GM23338 (cell line): ENCODE measurements around the gene SYNGR3. TPM values are rescaled to one million over a fixed set of nuclear protein-coding genes. Genes with fewer than 3 reads are reported as not detected.
A peak's percentile ranks its signal among the peaks of the same experiment; 100 is the strongest.

Source experiments
- ATAC-seq: fragments of 200-7000 bp; cut with Tn5 transposase; 3 replicates; pipeline ENCODE4 v1.9.1; 2020
- DNase-seq: peaks from one replicate; pipeline ENCODE4 v3.0.0-alpha.2; 2015; ENCODE audit warnings: low spot score
- H2AFZ ChIP-seq: fragments of 200-600 bp; sonication (generic); 2 replicates; pipeline ENCODE4 v1.8.0; 2016; ENCODE audit warnings: antibody characterized with exemption, mild to moderate bottlenecking, moderate library complexity
- H3F3A ChIP-seq: fragments of 200-600 bp; sonication (generic); replicated peaks from 2 replicates; pipeline ENCODE4 v1.8.0; 2017; ENCODE audit warnings: antibody characterized with exemption, mixed run types, low read depth
- H3K27ac ChIP-seq: fragments of 200-600 bp; sonication (generic); 2 replicates; pipeline ENCODE4 v1.6.1; 2016; ENCODE audit warnings: low read depth
- H3K27me3 ChIP-seq: fragments of 200-600 bp; sonication (generic); 2 replicates; pipeline ENCODE4 v1.8.0; 2016; ENCODE audit warnings: mild to moderate bottlenecking, mixed run types, moderate library complexity; ENCODE audit not compliant: insufficient read depth
- H3K36me3 ChIP-seq: fragments of 200-600 bp; sonication (generic); 2 replicates; pipeline ENCODE4 v1.8.0; 2016; ENCODE audit warnings: mild to moderate bottlenecking; ENCODE audit not compliant: insufficient read depth
- H3K4me1 ChIP-seq: fragments of 200-600 bp; sonication (generic); 2 replicates; pipeline ENCODE4 v1.8.0; 2016; ENCODE audit warnings: mild to moderate bottlenecking, moderate library complexity; ENCODE audit not compliant: insufficient read depth
- H3K4me2 ChIP-seq: fragments of 200-600 bp; sonication (generic); 2 replicates; pipeline ENCODE4 v1.7.1; 2017; ENCODE audit warnings: mixed run types
- H3K4me3 ChIP-seq: fragments of 200-600 bp; sonication (generic); 2 replicates; pipeline ENCODE4 v1.6.1; 2016; ENCODE audit warnings: mixed run types
- H3K79me2 ChIP-seq: fragments of 200-600 bp; sonication (generic); replicated peaks from 2 replicates; pipeline ENCODE4 v1.8.0; 2017; ENCODE audit warnings: mild to moderate bottlenecking; ENCODE audit not compliant: insufficient read depth
- H3K9me2 ChIP-seq: fragments of 200-600 bp; sonication (generic); 2 replicates; pipeline ENCODE4 v1.8.0; 2017; ENCODE audit not compliant: insufficient read depth
- H4K20me1 ChIP-seq: fragments of 200-600 bp; sonication (generic); replicated peaks from 2 replicates; pipeline ENCODE4 v1.8.0; 2017; ENCODE audit warnings: mild to moderate bottlenecking; ENCODE audit not compliant: insufficient read depth
- H3K27ac Mint-ChIP-seq: 2 replicates; pipeline ENCODE4 v1.8.0; 2020; ENCODE audit warnings: inconsistent platforms, mild to moderate bottlenecking, moderate library complexity, mixed read lengths
- H3K27me3 Mint-ChIP-seq: 3 replicates; pipeline ENCODE4 v1.8.0; 2022; ENCODE audit warnings: low read depth, mild to moderate bottlenecking, moderate library complexity, mixed read lengths, inconsistent platforms; ENCODE audit not compliant: insufficient read depth, poor library complexity
- H3K36me3 Mint-ChIP-seq: 3 replicates; pipeline ENCODE4 v1.8.0; 2021; ENCODE audit warnings: low read depth, mild to moderate bottlenecking, inconsistent platforms, moderate library complexity, mixed read lengths
- H3K4me1 Mint-ChIP-seq: 3 replicates; pipeline ENCODE4 v1.8.0; 2020; ENCODE audit warnings: mild to moderate bottlenecking, inconsistent platforms, mixed read lengths
- H3K4me3 Mint-ChIP-seq: 3 replicates; pipeline ENCODE4 v1.8.0; 2021; ENCODE audit warnings: moderate library complexity, mild to moderate bottlenecking, inconsistent platforms, mixed read lengths
- H3K9me3 Mint-ChIP-seq: 3 replicates; pipeline ENCODE4 v1.8.0; 2020; ENCODE audit warnings: moderate library complexity, mild to moderate bottlenecking, inconsistent platforms, mixed read lengths
- CREB1 ChIP-seq: fragments of 250-450 bp; sonication (Bioruptor Pico); IDR thresholded peaks from 2 replicates; pipeline ENCODE4 v1.5.0; 2020; ENCODE audit warnings: low read depth, mild to moderate bottlenecking, moderate library complexity
- EZH2 ChIP-seq: fragments of 200-600 bp; sonication (generic); IDR thresholded peaks from one replicate; pipeline ENCODE4 v1.8.0; 2017; ENCODE audit warnings: antibody characterized with exemption, mild to moderate bottlenecking, low read depth; ENCODE audit not compliant: unreplicated experiment
- EZH2phosphoT487 ChIP-seq: fragments of 200-600 bp; sonication (generic); IDR thresholded peaks from one replicate; pipeline ENCODE4 v1.8.1; 2018; ENCODE audit warnings: antibody characterized with exemption; ENCODE audit not compliant: unreplicated experiment
- JUNB ChIP-seq: IDR thresholded peaks from one replicate; pipeline ENCODE4 v1.6.1; 2016; ENCODE audit warnings: antibody characterized with exemption; ENCODE audit not compliant: unreplicated experiment
- NANOG ChIP-seq: IDR thresholded peaks from 2 replicates; pipeline ENCODE4 v1.6.1; 2016; ENCODE audit warnings: antibody characterized with exemption, borderline replicate concordance
- POLR2AphosphoS5 ChIP-seq: IDR thresholded peaks from 2 replicates; pipeline ENCODE4 v1.6.1; 2016; ENCODE audit warnings: antibody characterized with exemption, low read depth
- STAT1 ChIP-seq: IDR thresholded peaks from one replicate; pipeline ENCODE4 v1.6.1; 2016; ENCODE audit warnings: antibody characterized with exemption; ENCODE audit not compliant: unreplicated experiment
- ZNF114 ChIP-seq: fragments of 250-450 bp; sonication (Bioruptor Pico); IDR thresholded peaks from 2 replicates; pipeline ENCODE4 v1.5.0; 2020; ENCODE audit warnings: mild to moderate bottlenecking, moderate library complexity
- ZNF331 ChIP-seq: fragments of 250-450 bp; sonication (Bioruptor Pico); IDR thresholded peaks from 2 replicates; pipeline ENCODE4 v1.5.0; 2020; ENCODE audit warnings: low read depth, mild to moderate bottlenecking, moderate library complexity
- polyA plus RNA-seq: library from polyadenylated mRNA; unstranded; fragments of >200 nt; fragmentation: Nextera tagmentation; extraction: Ambion mirVana; gene quantifications from 2 replicates; pipeline ENCODE4 v1.2.1, GENCODE V29; 2016
- total RNA-seq: library from RNA; depleted of rRNA; stranded (reverse); fragments of >200 nt; shearing (Covaris generic); gene quantifications from 2 replicates; pipeline ENCODE4 v1.2.3, GENCODE V29; 2014
- TF ChIP-seq, protein P1 (sequence below): IDR thresholded peaks from 2 replicates; pipeline ENCODE4 v1.6.1; 2016; ENCODE audit warnings: antibody characterized with exemption
- TF ChIP-seq, protein P2 (sequence below): fragments of 250-450 bp; sonication (Bioruptor Pico); IDR thresholded peaks from 2 replicates; pipeline ENCODE4 v1.5.0; 2020; ENCODE audit warnings: mild to moderate bottlenecking, moderate library complexity
- TF ChIP-seq, protein P3 (sequence below), 2 experiments: fragments of 200-600 bp in 1 of 2; sonication (generic) in 1 of 2; conservative IDR thresholded peaks; 2 replicates each; pipeline versions ENCODE4 v1.5.1 to v1.6.1; 2016 to 2017; ENCODE audit warnings: antibody characterized with exemption in 2 of 2, low read depth in 2 of 2, mild to moderate bottlenecking in 2 of 2, moderate library complexity in 1 of 2

Gene SYNGR3
- total and polyA plus RNA-seq, 2 experiments from 2014 or later: 45.4 to 77.7 TPM

DNA sequence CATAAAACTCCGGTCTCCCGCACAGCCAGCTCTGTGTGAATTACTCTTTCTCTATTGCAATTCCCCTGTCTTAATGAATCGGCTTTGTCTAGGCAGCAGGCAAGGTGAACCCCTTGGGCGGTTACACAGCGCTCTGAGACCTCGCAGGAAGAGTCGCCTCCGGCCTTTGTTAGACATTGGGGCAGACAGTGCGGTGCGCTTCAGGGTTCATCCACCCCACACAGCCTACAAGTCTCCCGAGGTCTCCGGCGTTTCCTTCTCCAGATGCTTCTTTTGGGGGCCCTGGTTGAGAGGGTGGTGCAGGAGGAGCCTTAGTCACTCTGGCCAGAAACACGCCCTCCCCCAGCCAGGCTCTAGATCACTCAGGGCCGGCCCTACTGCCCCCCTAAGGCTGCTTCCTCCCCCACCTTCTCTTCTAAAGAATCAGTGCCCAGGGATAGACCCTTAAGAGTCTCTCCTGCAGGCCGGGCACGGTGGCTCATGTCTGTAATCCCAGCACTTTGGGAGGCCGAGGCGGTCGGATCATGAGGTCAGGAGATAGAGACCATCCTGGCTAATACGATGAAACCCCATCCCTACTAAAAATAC lies 45.1 kb upstream of the SYNGR3 start:
- no peaks in the 10 kb centered on the region for H3K79me2 ChIP-seq

More for the DNA sequence above, 45.1 kb upstream of the SYNGR3 start:
- Histone ChIP-seq H3K4me3 (no peak overlapping the region), H3K9me2 (no peaks in the 10 kb centered on the region), H3K4me1 (peaks cover 15% of the 10 kb centered on the region; the same call in 1 of the 2 replicates), H3K4me2 (no peak overlapping the region), H3F3A (0 out of 2 replicates have a peak, but pooled peaks cover 10% of the 10 kb centered on the region), H2AFZ (no peak overlapping the region), H3K27ac (no peak overlapping the region), H3K27me3 (no peaks in the 10 kb centered on the region), H4K20me1 (no peaks in the 10 kb centered on the region; the same call in 1 of the 2 replicates), H3K36me3 (no peaks in the 10 kb centered on the region)
- H3K36me3 Mint-ChIP-seq: no peaks in the 10 kb centered on the region; the same call in 2 of the 3 replicates
- peak overlapping the region; percentile 85 for H3K4me3 Mint-ChIP-seq
- peaks cover 14% of the 10 kb centered on the region for H3K27me3 Mint-ChIP-seq
- DNase-seq (no peak), ATAC-seq (no peak)
- H3K27ac Mint-ChIP-seq: peak overlapping the region; percentile 80; the same call in 1 of the 2 replicates
- TF ChIP-seq CREB1 (CRISPR knock-in tag): no peak
- no peak for TF ChIP-seq ZNF114 (CRISPR knock-in tag)
- no peak for TF ChIP-seq NANOG
- TF ChIP-seq EZH2: no peak
- no peak for TF ChIP-seq ZNF331 (CRISPR knock-in tag)
- TF ChIP-seq STAT1: no peak
- TF ChIP-seq, protein P1, sequence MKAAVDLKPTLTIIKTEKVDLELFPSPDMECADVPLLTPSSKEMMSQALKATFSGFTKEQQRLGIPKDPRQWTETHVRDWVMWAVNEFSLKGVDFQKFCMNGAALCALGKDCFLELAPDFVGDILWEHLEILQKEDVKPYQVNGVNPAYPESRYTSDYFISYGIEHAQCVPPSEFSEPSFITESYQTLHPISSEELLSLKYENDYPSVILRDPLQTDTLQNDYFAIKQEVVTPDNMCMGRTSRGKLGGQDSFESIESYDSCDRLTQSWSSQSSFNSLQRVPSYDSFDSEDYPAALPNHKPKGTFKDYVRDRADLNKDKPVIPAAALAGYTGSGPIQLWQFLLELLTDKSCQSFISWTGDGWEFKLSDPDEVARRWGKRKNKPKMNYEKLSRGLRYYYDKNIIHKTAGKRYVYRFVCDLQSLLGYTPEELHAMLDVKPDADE: no peak
- TF ChIP-seq JUNB: no peak
- TF ChIP-seq, protein P2, sequence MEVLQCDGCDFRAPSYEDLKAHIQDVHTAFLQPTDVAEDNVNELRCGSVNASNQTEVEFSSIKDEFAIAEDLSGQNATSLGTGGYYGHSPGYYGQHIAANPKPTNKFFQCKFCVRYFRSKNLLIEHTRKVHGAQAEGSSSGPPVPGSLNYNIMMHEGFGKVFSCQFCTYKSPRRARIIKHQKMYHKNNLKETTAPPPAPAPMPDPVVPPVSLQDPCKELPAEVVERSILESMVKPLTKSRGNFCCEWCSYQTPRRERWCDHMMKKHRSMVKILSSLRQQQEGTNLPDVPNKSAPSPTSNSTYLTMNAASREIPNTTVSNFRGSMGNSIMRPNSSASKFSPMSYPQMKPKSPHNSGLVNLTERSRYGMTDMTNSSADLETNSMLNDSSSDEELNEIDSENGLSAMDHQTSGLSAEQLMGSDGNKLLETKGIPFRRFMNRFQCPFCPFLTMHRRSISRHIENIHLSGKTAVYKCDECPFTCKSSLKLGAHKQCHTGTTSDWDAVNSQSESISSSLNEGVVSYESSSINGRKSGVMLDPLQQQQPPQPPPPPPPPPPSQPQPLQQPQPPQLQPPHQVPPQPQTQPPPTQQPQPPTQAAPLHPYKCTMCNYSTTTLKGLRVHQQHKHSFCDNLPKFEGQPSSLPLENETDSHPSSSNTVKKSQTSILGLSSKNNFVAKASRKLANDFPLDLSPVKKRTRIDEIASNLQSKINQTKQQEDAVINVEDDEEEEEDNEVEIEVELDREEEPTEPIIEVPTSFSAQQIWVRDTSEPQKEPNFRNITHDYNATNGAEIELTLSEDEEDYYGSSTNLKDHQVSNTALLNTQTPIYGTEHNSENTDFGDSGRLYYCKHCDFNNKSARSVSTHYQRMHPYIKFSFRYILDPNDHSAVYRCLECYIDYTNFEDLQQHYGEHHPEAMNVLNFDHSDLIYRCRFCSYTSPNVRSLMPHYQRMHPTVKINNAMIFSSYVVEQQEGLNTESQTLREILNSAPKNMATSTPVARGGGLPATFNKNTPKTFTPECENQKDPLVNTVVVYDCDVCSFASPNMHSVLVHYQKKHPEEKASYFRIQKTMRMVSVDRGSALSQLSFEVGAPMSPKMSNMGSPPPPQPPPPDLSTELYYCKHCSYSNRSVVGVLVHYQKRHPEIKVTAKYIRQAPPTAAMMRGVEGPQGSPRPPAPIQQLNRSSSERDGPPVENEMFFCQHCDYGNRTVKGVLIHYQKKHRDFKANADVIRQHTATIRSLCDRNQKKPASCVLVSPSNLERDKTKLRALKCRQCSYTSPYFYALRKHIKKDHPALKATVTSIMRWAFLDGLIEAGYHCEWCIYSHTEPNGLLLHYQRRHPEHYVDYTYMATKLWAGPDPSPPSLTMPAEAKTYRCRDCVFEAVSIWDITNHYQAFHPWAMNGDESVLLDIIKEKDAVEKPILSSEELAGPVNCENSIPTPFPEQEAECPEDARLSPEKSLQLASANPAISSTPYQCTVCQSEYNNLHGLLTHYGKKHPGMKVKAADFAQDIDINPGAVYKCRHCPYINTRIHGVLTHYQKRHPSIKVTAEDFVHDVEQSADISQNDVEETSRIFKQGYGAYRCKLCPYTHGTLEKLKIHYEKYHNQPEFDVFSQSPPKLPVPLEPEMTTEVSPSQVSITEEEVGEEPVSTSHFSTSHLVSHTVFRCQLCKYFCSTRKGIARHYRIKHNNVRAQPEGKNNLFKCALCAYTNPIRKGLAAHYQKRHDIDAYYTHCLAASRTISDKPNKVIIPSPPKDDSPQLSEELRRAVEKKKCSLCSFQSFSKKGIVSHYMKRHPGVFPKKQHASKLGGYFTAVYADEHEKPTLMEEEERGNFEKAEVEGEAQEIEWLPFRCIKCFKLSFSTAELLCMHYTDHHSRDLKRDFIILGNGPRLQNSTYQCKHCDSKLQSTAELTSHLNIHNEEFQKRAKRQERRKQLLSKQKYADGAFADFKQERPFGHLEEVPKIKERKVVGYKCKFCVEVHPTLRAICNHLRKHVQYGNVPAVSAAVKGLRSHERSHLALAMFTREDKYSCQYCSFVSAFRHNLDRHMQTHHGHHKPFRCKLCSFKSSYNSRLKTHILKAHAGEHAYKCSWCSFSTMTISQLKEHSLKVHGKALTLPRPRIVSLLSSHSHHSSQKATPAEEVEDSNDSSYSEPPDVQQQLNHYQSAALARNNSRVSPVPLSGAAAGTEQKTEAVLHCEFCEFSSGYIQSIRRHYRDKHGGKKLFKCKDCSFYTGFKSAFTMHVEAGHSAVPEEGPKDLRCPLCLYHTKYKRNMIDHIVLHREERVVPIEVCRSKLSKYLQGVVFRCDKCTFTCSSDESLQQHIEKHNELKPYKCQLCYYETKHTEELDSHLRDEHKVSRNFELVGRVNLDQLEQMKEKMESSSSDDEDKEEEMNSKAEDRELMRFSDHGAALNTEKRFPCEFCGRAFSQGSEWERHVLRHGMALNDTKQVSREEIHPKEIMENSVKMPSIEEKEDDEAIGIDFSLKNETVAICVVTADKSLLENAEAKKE (CRISPR knock-in tag): no peak
- TF ChIP-seq, protein P3, sequence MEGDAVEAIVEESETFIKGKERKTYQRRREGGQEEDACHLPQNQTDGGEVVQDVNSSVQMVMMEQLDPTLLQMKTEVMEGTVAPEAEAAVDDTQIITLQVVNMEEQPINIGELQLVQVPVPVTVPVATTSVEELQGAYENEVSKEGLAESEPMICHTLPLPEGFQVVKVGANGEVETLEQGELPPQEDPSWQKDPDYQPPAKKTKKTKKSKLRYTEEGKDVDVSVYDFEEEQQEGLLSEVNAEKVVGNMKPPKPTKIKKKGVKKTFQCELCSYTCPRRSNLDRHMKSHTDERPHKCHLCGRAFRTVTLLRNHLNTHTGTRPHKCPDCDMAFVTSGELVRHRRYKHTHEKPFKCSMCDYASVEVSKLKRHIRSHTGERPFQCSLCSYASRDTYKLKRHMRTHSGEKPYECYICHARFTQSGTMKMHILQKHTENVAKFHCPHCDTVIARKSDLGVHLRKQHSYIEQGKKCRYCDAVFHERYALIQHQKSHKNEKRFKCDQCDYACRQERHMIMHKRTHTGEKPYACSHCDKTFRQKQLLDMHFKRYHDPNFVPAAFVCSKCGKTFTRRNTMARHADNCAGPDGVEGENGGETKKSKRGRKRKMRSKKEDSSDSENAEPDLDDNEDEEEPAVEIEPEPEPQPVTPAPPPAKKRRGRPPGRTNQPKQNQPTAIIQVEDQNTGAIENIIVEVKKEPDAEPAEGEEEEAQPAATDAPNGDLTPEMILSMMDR (conservative IDR thresholded peaks at IDR 0.05; ENCODE audit: low read depth in 2 of 2): no peak
- no peak for TF ChIP-seq EZH2phosphoT487
- TF ChIP-seq POLR2AphosphoS5: no peak
- no peaks in the 10 kb centered on the region for H3K9me3 Mint-ChIP-seq
- H3K4me1 Mint-ChIP-seq: peaks cover 20% of the 10 kb centered on the region
